BLaER1 treated with 17β-estradiol and CSF1 and Interleukin-3, amounts not matched to agents 10 nM and 100 nM (cell line): ENCODE data around the gene ZNF641.
A peak's percentile ranks its signal among the peaks of the same experiment; 100 is the strongest.

ENCODE experiments used
- H3K27ac ChIP-seq, 11 experiments: shearing (Covaris generic); formaldehyde crosslinking; 2 replicates each; pipeline ENCODE4 v1.8.1; 2022
- H3K27me3 ChIP-seq, 11 experiments: shearing (Covaris generic); formaldehyde crosslinking; 2 replicates each; pipeline ENCODE4 v1.8.1; 2022
- H3K36me3 ChIP-seq, 11 experiments: shearing (Covaris generic); formaldehyde crosslinking; 2 replicates each; pipeline ENCODE4 v1.8.1; 2022
- H3K4me1 ChIP-seq, 10 experiments: shearing (Covaris generic); formaldehyde crosslinking; 2 replicates each; pipeline ENCODE4 v1.8.1; 2022
- H3K4me2 ChIP-seq, 11 experiments: shearing (Covaris generic); formaldehyde crosslinking; 2 replicates each; pipeline ENCODE4 v1.8.1; 2022
- H3K4me3 ChIP-seq, 10 experiments: shearing (Covaris generic); formaldehyde crosslinking; 2 replicates each; pipeline ENCODE4 v1.8.1; 2022
- H3K9ac ChIP-seq, 11 experiments: shearing (Covaris generic); formaldehyde crosslinking; 2 replicates each; pipeline ENCODE4 v1.8.1; 2022
- H3K9me3 ChIP-seq, 11 experiments: shearing (Covaris generic); formaldehyde crosslinking; replicated peaks in 1 of 11; 2 replicates each; pipeline ENCODE4 v1.8.1; 2022
- H4K20me1 ChIP-seq, 11 experiments: shearing (Covaris generic); formaldehyde crosslinking; 2 replicates each; pipeline ENCODE4 v1.8.1; 2022
- Cebpa-rat ChIP-seq, 11 experiments: shearing (Covaris generic); IDR thresholded peaks; 2 replicates each; pipeline ENCODE4 v1.8.1; 2022

ZNF641 gene

GRCh38 chr12:48350249-48351021 is at the start of gene ZNF641:
Gene ZNF641, minus strand, starts transcription at chr12:48350919. Its CDS starts 2,829 bp downstream, at chr12:48348090.
- no peak for TF ChIP-seq Cebpa-rat (IDR thresholded peaks at IDR 0.05)
- H3K4me2 ChIP-seq, result peak within 1 kb of the TSS; percentile 90 to 96 (median 93)
- H3K9ac ChIP-seq, result peak within 1 kb of the TSS; percentile 78 to 94 (median 86)
- H3K27me3 ChIP-seq, result no peaks in the 10 kb centered on the region
- H3K9me3 ChIP-seq, result no peaks in the 10 kb centered on the region
- H4K20me1 ChIP-seq, result 0 out of 22 replicates have a peak, but pooled peaks cover 0 to 6% (median 0%) of the 10 kb centered on the region in 11 experiments
- peak within 1 kb of the TSS; percentile 78 to 91 (median 86) for H3K27ac ChIP-seq
- peaks cover 25 to 33% (median 28%) of the 10 kb centered on the region in 11 experiments for H3K36me3 ChIP-seq
- H3K4me1 ChIP-seq, result peaks cover 16 to 56% (median 21%) of the 10 kb centered on the region in 10 experiments
- peak within 1 kb of the TSS; percentile 70 to 93 (median 82) for H3K4me3 ChIP-seq

GRCh38 chr12:48390026-48390425 is 39.3 kb upstream of the ZNF641 start:
- Histone ChIP-seq H3K36me3 (no peaks in the 10 kb centered on the region), H3K4me2 (no peak overlapping the region), H3K4me3 (no peak overlapping the region), H4K20me1 (no peaks in the 10 kb centered on the region), H3K27me3 (no peaks in the 10 kb centered on the region), H3K4me1 (peaks cover 0 to 9% (median 2%) of the 10 kb centered on the region in 10 experiments; a peak in 6 of 20 replicates), H3K9me3 (no peaks in the 10 kb centered on the region; a peak in 2 of 22 replicates), H3K9ac (no peak overlapping the region), H3K27ac (no peak overlapping the region)
- TF ChIP-seq Cebpa-rat (IDR thresholded peaks at IDR 0.05), result no peak

DNA sequence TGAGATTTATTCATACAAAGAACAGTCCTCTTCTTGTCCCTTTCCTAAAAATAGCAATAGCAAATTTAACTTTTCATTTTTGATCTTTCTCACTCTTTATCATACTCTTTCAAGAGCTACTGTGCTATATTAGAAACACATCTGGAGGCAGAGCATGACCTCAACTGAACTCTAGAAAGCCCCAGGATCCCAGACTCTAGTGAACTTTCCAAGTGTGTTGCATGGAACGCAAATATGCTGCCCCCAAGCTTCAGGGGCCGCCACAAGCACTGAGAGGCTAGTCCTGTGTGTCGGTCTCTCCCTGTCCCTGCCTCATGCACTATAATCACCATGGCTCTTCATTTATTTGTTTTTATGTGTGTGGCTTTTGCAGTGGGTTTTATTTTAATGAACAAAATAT is 38.7 kb upstream of the ZNF641 start:
- Histone ChIP-seq H3K9ac (no peak overlapping the region), H3K9me3 (no peaks in the 10 kb centered on the region; a peak in 2 of 22 replicates), H3K4me3 (no peak overlapping the region), H3K4me2 (peak overlapping the region in 6 of 11 experiments; percentile 9 to 23 (median 22); a peak in 8 of 22 replicates), H4K20me1 (no peaks in the 10 kb centered on the region), H3K27ac (no peak overlapping the region), H3K36me3 (no peaks in the 10 kb centered on the region), H3K27me3 (no peaks in the 10 kb centered on the region), H3K4me1 (peaks cover 0 to 9% (median 2%) of the 10 kb centered on the region in 10 experiments; a peak in 6 of 20 replicates)
- TF ChIP-seq Cebpa-rat (IDR thresholded peaks at IDR 0.05), result no peak

- Histone ChIP-seq H3K4me1 (peaks cover 0 to 9% (median 2%) of the 10 kb centered on the region in 10 experiments; a peak in 6 of 20 replicates), H3K9ac (no peak overlapping the region), H3K27me3 (no peaks in the 10 kb centered on the region), H3K36me3 (no peaks in the 10 kb centered on the region), H3K4me2 (peak overlapping the region in 5 of 11 experiments; percentile 17 to 23 (median 22); a peak in 7 of 22 replicates), H3K4me3 (no peak overlapping the region), H3K9me3 (no peaks in the 10 kb centered on the region; a peak in 2 of 22 replicates), H4K20me1 (no peaks in the 10 kb centered on the region), H3K27ac (no peak overlapping the region)
- no peak for TF ChIP-seq Cebpa-rat (IDR thresholded peaks at IDR 0.05)
Observed at GRCh38 chr12:48388938-48389337, 38.2 kb upstream of the ZNF641 start.

GRCh38 chr12:48388460-48388859 is 37.7 kb upstream of the ZNF641 start:
- Histone ChIP-seq H4K20me1 (no peaks in the 10 kb centered on the region), H3K4me2 (no peak overlapping the region), H3K4me3 (no peak overlapping the region), H3K9ac (no peak overlapping the region), H3K9me3 (no peaks in the 10 kb centered on the region; a peak in 2 of 22 replicates), H3K36me3 (no peaks in the 10 kb centered on the region), H3K27ac (no peak overlapping the region), H3K4me1 (peaks cover 0 to 9% (median 2%) of the 10 kb centered on the region in 10 experiments; a peak in 6 of 20 replicates), H3K27me3 (no peaks in the 10 kb centered on the region)
- TF ChIP-seq Cebpa-rat (IDR thresholded peaks at IDR 0.05), result no peak

- H3K9me3 ChIP-seq, result no peaks in the 10 kb centered on the region
- no peak for TF ChIP-seq Cebpa-rat (IDR thresholded peaks at IDR 0.05)
- H3K4me3 ChIP-seq, result no peak overlapping the region
- no peak overlapping the region for H3K4me2 ChIP-seq
- H3K9ac ChIP-seq, result no peak overlapping the region
- H3K4me1 ChIP-seq, result peaks cover 0 to 4% (median 0%) of the 10 kb centered on the region in 10 experiments; a peak in 1 of 20 replicates
- H3K27ac ChIP-seq, result no peak overlapping the region
- H3K36me3 ChIP-seq, result no peaks in the 10 kb centered on the region
- no peaks in the 10 kb centered on the region for H3K27me3 ChIP-seq
- H4K20me1 ChIP-seq, result no peaks in the 10 kb centered on the region
Observed at GRCh38 chr12:48380596-48380995, 29.9 kb upstream of the ZNF641 start.

GRCh38 chr12:48379794-48380193 is 29.1 kb upstream of the ZNF641 start:
- Histone ChIP-seq H3K4me1 (peaks cover 0 to 4% (median 0%) of the 10 kb centered on the region in 10 experiments; a peak in 1 of 20 replicates), H3K4me3 (no peak overlapping the region), H4K20me1 (no peaks in the 10 kb centered on the region), H3K4me2 (no peak overlapping the region), H3K9me3 (no peaks in the 10 kb centered on the region), H3K36me3 (no peaks in the 10 kb centered on the region), H3K27me3 (no peaks in the 10 kb centered on the region), H3K9ac (no peak overlapping the region), H3K27ac (no peak overlapping the region)
- peak in 2 of 11 experiments; percentile 15 to 40; a peak in 1 of 22 replicates for TF ChIP-seq Cebpa-rat (IDR thresholded peaks at IDR 0.05)

- H4K20me1 ChIP-seq, result no peaks in the 10 kb centered on the region
- no peak overlapping the region for H3K4me2 ChIP-seq
- H3K9ac ChIP-seq, result no peak overlapping the region
- no peak overlapping the region for H3K27ac ChIP-seq
- no peak overlapping the region for H3K4me3 ChIP-seq
- TF ChIP-seq Cebpa-rat (IDR thresholded peaks at IDR 0.05), result no peak
- H3K9me3 ChIP-seq, result no peaks in the 10 kb centered on the region
- no peaks in the 10 kb centered on the region for H3K27me3 ChIP-seq
- peaks cover 0 to 4% (median 0%) of the 10 kb centered on the region in 10 experiments; a peak in 2 of 20 replicates for H3K4me1 ChIP-seq
- no peaks in the 10 kb centered on the region for H3K36me3 ChIP-seq
Observed at GRCh38 chr12:48377646-48378045, 26.9 kb upstream of the ZNF641 start.

DNA sequence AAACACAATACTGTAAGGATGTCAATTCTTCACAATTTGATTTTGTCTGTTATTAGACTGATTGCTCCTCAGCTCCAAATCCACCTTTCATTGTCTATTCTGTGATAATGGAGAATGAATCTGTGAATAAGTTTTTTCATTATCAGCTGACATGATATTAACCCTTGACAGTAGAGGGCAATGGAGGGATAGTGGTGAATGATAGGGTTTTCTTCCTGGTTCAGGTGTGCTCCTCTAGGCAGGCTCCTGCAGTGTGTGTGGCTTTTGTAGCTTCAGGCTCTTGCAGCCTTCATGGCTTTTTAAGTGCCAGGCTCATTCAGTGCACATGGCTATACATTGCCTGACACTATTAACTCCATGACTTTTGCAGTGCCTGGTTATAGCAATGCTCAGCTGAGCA is 23.4 kb upstream of the ZNF641 start:
- no peaks in the 10 kb centered on the region for H3K27me3 ChIP-seq
- no peaks in the 10 kb centered on the region for H4K20me1 ChIP-seq
- no peak overlapping the region for H3K9ac ChIP-seq
- no peak for TF ChIP-seq Cebpa-rat (IDR thresholded peaks at IDR 0.05)
- H3K9me3 ChIP-seq, result peaks cover 0 to 3% (median 0%) of the 10 kb centered on the region in 11 experiments; a peak in 1 of 22 replicates
- H3K4me1 ChIP-seq, result peaks cover 0 to 5% (median 0%) of the 10 kb centered on the region in 10 experiments; a peak in 2 of 20 replicates
- no peak overlapping the region for H3K4me2 ChIP-seq
- H3K27ac ChIP-seq, result no peak overlapping the region
- no peaks in the 10 kb centered on the region for H3K36me3 ChIP-seq
- no peak overlapping the region for H3K4me3 ChIP-seq
